Cardiac muscle cell (in vitro differentiated cells and primary cell): ENCODE data around the gene NEURL2. TPM values are rescaled to one million over a fixed set of nuclear protein-coding genes. Genes with fewer than 3 reads are reported as not detected.

ENCODE experiments used
- DNase-seq, 2 donors: peaks; one replicate each; pipeline versions ENCODE4 v3.0.0 to v3.0.0-alpha.2; 2010 to 2017; ENCODE audit warnings: low read depth in 1 of 2, low spot score in 1 of 2
- H3K27ac ChIP-seq: fragments of 200-600 bp; sonication (generic); 2 replicates; pipeline ENCODE4 v1.5.1; 2016
- H3K27me3 ChIP-seq: fragments of 200-600 bp; sonication (generic); 2 replicates; pipeline ENCODE4 v1.6.0; 2016; ENCODE audit warnings: control low read depth
- H3K36me3 ChIP-seq: fragments of 200-600 bp; sonication (generic); 2 replicates; pipeline ENCODE4 v1.5.1; 2016; ENCODE audit warnings: control low read depth
- H3K4me1 ChIP-seq: fragments of 200-600 bp; sonication (generic); 2 replicates; pipeline ENCODE4 v1.8.1; 2017; ENCODE audit warnings: low read depth, mild to moderate bottlenecking, mixed run types
- H3K4me3 ChIP-seq: fragments of 200-600 bp; sonication (generic); 2 replicates; pipeline ENCODE4 v1.5.1; 2016; ENCODE audit warnings: mild to moderate bottlenecking
- H3K9me3 ChIP-seq: fragments of 200-600 bp; sonication (generic); 2 replicates; pipeline ENCODE4 v1.5.1; 2017; ENCODE audit warnings: low read depth, mild to moderate bottlenecking, control low read depth
- CTCF ChIP-seq: IDR thresholded peaks from 2 replicates; pipeline ENCODE4 v1.5.1; 2012; ENCODE audit warnings: low read depth, mild to moderate bottlenecking, low read length
- polyA plus RNA-seq: library from polyadenylated mRNA; unstranded; fragments of >200 nt; fragmentation: Nextera tagmentation; extraction: Ambion mirVana; gene quantifications from 2 replicates; pipeline ENCODE4 v1.2.1, GENCODE V29; 2016
- total RNA-seq: library from RNA; depleted of rRNA; stranded (reverse); fragments of >200 nt; gene quantifications from 2 replicates; pipeline ENCODE4 v1.2.3, GENCODE V29; 2016

Gene NEURL2
- total and polyA plus RNA-seq, 2 experiments from 2014 or later: 64.5 to 81.3 TPM

GRCh38 chr20:45873409-45874103 is 17.5 kb downstream of the NEURL2 start:
- Histone ChIP-seq H3K36me3 (peaks cover 12% of the 10 kb centered on the region), H3K4me1 (no peaks in the 10 kb centered on the region), H3K27me3 (no peaks in the 10 kb centered on the region), H3K9me3 (no peaks in the 10 kb centered on the region), H3K27ac (no peak overlapping the region), H3K4me3 (no peak overlapping the region)
- no peak for DNase-seq
- no peak for TF ChIP-seq CTCF

GRCh38 chr20:45872626-45873025 is 18.4 kb downstream of the NEURL2 start:
- Histone ChIP-seq H3K4me3 (no peak overlapping the region), H3K27ac (no peak overlapping the region), H3K4me1 (no peaks in the 10 kb centered on the region), H3K27me3 (no peaks in the 10 kb centered on the region), H3K36me3 (peaks cover 10% of the 10 kb centered on the region), H3K9me3 (no peaks in the 10 kb centered on the region)
- no peak for TF ChIP-seq CTCF
- DNase-seq: no peak

GRCh38 chr20:45867819-45868176 is 23.2 kb downstream of the NEURL2 start:
- no peaks in the 10 kb centered on the region for H3K9me3 ChIP-seq
- H3K27me3 ChIP-seq: no peaks in the 10 kb centered on the region
- TF ChIP-seq CTCF: no peak
- peak in 1 of 2 donors; percentile 24 for DNase-seq
- H3K27ac ChIP-seq: no peak overlapping the region
- H3K4me3 ChIP-seq: no peak overlapping the region
- no peaks in the 10 kb centered on the region for H3K4me1 ChIP-seq
- no peaks in the 10 kb centered on the region for H3K36me3 ChIP-seq

- H3K27ac ChIP-seq: no peak overlapping the region
- DNase-seq: no peak
- H3K9me3 ChIP-seq: no peaks in the 10 kb centered on the region
- H3K36me3 ChIP-seq: no peaks in the 10 kb centered on the region
- no peaks in the 10 kb centered on the region for H3K27me3 ChIP-seq
- no peak overlapping the region for H3K4me3 ChIP-seq
- no peak for TF ChIP-seq CTCF
- H3K4me1 ChIP-seq: no peaks in the 10 kb centered on the region
Measured at GRCh38 chr20:45867136-45867818, 23.7 kb downstream of the NEURL2 start.

GRCh38 chr20:45866454-45866853 is 24.6 kb downstream of the NEURL2 start:
- Histone ChIP-seq H3K4me3 (no peak overlapping the region), H3K27me3 (no peaks in the 10 kb centered on the region), H3K4me1 (no peaks in the 10 kb centered on the region), H3K9me3 (no peaks in the 10 kb centered on the region), H3K36me3 (no peaks in the 10 kb centered on the region), H3K27ac (no peak overlapping the region)
- no peak for DNase-seq
- no peak for TF ChIP-seq CTCF
